SW 1271 (cell line): ENCODE measurements around the gene PSG3.
"Not testable (repeated sequence)": the region's sequence is repeated elsewhere in the genome, so short reads cannot be mapped to it uniquely, and the experiment has no call there.

Experiments
- DNase-seq, 2 experiments: peaks; one replicate each; lab custom pipeline; 2025; lab: John Stamatoyannopoulos, UW

Gene PSG3

DNA sequence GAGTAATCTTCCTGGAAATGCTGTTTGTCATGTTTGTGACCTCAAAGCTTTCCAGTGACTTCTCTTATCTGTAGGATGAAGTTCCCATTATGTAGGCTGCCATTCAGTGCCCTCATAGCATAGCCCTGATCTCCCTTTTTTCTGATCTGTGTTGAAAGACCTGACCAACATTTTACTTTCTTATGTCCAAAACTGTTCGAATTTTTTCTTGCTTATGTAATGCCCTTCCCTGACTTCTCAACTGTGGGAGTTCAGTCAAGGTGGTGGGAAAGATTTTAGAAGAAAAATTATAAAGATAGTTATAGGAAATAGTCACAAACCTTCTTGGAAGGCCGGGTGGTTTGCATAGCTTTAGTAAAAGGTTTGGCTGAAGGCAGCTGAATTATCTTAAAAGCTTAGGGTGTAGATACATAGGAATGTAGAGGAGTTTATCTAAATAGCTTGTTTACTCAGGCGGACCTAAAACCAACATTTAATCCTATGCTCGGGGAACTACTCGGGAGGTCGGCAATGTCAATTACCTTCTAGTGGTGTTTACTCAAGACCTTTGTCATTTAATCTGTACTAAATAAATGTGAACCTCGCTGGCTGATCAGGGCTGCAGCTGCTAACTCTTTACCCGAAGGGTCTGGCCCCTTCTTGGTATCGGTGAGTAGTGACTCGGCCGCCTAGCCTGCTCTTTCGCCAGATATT lies 44.3 kb downstream of the PSG3 start:
- no peak for DNase-seq

DNA sequence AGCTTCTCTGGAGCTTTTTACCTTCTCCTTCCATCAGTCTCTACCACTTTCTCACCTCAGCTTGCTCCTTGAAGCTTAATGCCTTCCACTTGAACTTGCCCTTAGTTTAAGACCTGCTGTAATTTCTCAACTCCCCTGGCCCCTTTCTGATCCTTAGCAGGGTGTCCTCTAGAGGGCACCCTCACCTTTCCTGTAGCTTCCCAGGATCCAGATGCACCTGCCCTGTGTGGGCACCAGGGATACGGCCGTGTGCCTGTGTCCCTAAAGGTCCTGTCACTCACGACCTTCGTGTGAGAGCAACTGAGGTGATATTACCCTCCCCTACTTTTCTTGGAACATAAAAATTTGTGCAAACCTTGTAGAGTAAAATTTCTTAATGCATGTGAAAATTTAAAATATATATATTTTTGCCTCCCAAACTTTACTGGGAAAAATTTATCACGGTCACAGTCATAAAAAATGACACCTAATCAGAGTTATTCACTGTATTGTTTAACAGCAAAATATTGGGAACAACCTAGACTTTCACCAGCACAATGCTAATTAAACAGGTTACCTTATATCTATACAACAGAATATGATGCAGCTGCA lies 46.4 kb downstream of the PSG3 start:
- DNase-seq: peak in 1 of 2 experiments; percentile 29

DNA sequence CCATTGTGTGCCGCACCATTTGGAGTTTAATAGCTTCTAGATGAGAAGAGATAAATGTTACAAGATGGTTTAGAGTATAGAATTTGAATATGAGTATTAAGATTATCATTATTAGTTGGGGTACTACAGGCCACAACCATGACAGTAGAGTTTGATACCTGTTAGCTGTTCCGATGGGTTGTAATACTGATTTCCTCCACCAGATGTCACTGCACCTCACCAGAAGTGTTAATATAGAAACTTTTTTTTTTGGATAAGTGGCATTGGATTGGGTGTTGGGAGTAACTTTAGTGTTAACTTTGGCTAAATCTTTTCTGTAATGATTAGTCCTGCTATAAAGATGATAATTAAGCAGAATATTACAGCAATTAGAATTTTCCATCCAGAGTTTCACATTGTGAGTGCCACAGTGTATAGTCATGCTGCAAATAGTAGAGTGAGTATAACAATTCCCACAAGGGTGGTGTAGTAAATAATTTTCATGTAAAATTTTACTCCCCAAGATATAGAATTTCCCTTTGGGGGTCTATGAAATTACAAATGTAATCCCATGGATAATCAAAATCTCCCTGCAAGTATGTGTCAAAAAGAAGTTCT lies 56.3 kb downstream of the PSG3 start:
- no peak for DNase-seq

DNA sequence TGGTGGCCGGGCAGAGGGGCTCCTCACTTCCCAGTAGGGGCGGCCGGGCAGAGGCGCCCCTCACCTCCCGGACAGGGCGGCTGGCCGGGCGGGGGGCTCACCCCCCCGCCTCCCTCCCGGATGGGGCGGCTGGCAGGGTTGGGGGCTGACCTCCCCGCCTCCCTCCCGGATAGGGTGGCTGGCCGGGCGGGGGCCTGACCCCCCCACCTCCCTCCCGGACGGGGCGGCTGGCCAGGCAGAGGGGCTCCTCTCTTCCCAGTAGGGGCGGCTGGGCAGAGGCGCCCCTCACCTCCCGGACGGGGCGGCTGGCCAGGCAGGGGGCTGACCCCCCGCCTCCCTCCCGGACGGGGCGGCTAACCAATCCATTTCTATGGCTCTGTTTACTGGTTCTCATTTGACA lies 64.0 kb downstream of the PSG3 start:
- not testable (repeated sequence) for DNase-seq

DNA sequence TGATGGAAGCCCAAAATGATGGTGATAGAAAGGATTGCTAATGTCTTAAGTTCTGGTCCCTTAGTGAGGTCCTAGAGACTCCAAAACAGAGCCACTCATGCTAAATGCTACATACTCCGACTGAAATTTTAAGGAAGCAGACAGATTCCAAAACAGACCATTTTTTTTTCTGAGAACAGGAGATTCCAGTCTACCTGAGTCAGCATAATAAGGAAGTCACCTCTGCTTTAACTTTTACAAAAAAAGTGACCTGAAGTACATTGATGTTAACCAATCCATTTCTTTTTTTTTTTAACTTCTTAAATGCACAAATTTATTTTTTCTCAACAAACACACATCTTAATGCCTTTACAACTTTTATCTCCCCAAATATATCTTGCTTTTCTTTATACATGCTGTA lies 65.7 kb downstream of the PSG3 start:
- DNase-seq: not testable (repeated sequence)
